Measurements from ENCODE around the gene PLAAT3. TPM values are rescaled to one million over a fixed set of nuclear protein-coding genes. Genes with fewer than 3 reads are reported as not detected.
"Not testable (repeated sequence)": the region's sequence is repeated elsewhere in the genome, so short reads cannot be mapped to it uniquely, and the experiment has no call there.

Gene PLAAT3
- total RNA-seq, 2 donors from 2014 or later, result 111 TPM

DNA sequence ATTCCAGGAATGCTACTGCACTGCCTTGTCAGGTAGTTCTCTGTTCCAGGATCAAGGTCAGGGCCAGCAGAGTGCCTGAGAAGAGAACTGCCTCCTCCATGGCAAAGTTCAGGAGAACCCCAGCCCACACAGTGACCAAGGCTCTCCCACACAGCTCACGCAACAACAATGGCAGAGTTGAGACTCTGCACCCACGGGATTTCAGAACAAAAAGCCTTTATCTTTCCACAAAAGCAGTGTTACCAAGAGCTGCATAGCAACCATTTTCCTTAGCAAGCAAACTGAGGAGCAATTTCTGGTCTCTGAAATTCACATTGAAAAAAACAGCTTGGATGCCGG, 11.1 kb downstream of the PLAAT3 start:
- Histone ChIP-seq H3K27ac (peak overlapping the region; percentile 50 to 74), H3K27me3 (no peaks in the 10 kb centered on the region), H3K9me3 (no peaks in the 10 kb centered on the region), H3K4me1 (peaks cover 0 to 21% of the 10 kb centered on the region in 2 donors), H3K36me3 (peaks cover 5% of the 10 kb centered on the region), H3K4me3 (no peak overlapping the region)
- TF ChIP-seq, protein P1, sequence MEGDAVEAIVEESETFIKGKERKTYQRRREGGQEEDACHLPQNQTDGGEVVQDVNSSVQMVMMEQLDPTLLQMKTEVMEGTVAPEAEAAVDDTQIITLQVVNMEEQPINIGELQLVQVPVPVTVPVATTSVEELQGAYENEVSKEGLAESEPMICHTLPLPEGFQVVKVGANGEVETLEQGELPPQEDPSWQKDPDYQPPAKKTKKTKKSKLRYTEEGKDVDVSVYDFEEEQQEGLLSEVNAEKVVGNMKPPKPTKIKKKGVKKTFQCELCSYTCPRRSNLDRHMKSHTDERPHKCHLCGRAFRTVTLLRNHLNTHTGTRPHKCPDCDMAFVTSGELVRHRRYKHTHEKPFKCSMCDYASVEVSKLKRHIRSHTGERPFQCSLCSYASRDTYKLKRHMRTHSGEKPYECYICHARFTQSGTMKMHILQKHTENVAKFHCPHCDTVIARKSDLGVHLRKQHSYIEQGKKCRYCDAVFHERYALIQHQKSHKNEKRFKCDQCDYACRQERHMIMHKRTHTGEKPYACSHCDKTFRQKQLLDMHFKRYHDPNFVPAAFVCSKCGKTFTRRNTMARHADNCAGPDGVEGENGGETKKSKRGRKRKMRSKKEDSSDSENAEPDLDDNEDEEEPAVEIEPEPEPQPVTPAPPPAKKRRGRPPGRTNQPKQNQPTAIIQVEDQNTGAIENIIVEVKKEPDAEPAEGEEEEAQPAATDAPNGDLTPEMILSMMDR (IDR thresholded peaks at IDR 0.05), result no peak
- DNase-seq (ENCODE audit: low spot score), result peak; percentile 57

GRCh38 chr11:63602290-63603179, 11.7 kb downstream of the PLAAT3 start:
- H3K4me3 ChIP-seq, H3K27me3 ChIP-seq, H3K9me3 ChIP-seq: not testable (repeated sequence)
- Histone ChIP-seq H3K36me3 (peaks cover 11% of the 10 kb centered on the region), H3K27ac (peak overlapping the region; percentile 50 to 74), H3K4me1 (peaks cover 0 to 21% of the 10 kb centered on the region in 2 donors)
- DNase-seq (ENCODE audit: low spot score), result peak; percentile 48

DNA sequence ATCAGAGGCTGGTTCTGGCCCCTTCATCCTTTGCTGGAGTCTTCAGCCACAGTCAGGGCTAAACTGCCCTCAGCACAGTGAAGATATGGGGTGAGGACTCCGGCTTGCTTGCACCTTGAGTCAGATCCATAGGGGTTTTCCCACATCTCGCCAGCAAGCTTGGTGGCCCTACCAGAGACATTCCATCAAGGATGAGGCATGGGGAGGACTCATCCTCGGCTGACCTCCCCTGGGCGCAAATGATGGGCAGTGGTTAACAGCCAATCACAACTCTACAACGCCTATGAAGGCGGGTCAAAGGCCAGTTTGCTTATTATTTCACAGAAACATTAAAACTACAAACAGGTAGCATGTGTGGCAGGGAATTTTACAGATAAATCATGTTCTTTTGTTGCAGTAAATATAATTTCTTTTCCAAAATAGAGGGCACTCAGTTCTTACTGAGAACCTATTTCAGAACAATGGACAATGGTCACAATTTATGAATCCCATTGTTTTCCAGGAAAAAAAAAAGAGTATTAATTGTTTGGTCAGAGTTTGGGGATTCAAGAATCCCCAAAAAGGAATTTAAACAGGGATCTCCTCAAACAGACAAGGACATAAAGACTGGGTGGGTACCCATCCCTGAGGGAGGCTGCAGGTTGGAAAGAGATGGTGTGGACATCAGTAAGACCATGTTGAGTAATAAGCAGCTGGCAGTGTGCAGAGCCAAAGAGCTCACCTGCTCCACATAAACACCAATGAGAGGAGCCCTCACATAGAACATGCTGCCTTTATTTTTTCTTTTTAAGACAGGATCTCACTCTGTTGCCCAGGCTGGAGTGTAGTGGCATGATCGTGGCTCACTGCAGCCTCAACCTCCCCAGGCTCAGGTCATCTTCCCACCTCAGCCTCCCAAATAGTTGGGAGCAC, 14.8 kb downstream of the PLAAT3 start:
- Histone ChIP-seq H3K27me3 (no peaks in the 10 kb centered on the region), H3K4me3 (no peak overlapping the region), H3K27ac (no peak overlapping the region), H3K36me3 (peaks cover 22% of the 10 kb centered on the region), H3K9me3 (no peaks in the 10 kb centered on the region), H3K4me1 (peaks cover 0 to 21% of the 10 kb centered on the region in 2 donors)
- TF ChIP-seq, protein P1 (IDR thresholded peaks at IDR 0.05), result no peak
- DNase-seq (ENCODE audit: low spot score), result no peak

GRCh38 chr11:63598556-63598955, 15.7 kb downstream of the PLAAT3 start:
- no peak overlapping the region for H3K4me3 ChIP-seq
- no peak overlapping the region for H3K27ac ChIP-seq
- H3K27me3 ChIP-seq, result no peaks in the 10 kb centered on the region
- H3K9me3 ChIP-seq, result no peaks in the 10 kb centered on the region
- peaks cover 0 to 17% of the 10 kb centered on the region in 2 donors for H3K4me1 ChIP-seq
- DNase-seq (ENCODE audit: low spot score), result no peak
- TF ChIP-seq, protein P1 (IDR thresholded peaks at IDR 0.05), result no peak
- H3K36me3 ChIP-seq, result peaks cover 30% of the 10 kb centered on the region

DNA sequence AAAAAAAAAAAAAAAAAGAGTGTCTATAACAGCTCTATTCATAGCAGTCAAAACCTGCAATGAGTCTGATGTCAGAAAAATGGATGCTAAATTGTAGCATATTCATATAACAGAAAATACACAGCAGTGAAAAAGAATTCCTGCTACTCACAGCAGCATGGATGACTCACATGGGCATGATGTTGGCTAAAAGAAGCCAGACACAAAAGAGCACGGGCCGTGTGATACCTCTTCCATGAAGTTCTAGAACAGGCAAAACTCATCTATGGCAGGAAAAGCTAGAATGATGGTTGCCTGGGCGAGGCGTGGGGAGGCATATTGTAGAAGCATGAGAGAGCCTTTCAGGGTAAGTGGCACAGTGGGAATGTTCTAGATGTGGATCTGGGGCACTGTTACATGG, 18.9 kb downstream of the PLAAT3 start:
- TF ChIP-seq, protein P1 (IDR thresholded peaks at IDR 0.05), result no peak
- H3K9me3 ChIP-seq, result no peaks in the 10 kb centered on the region
- no peaks in the 10 kb centered on the region for H3K4me1 ChIP-seq
- peaks cover 61% of the 10 kb centered on the region for H3K36me3 ChIP-seq
- H3K27me3 ChIP-seq, result no peaks in the 10 kb centered on the region
- no peak overlapping the region for H3K27ac ChIP-seq
- DNase-seq (ENCODE audit: low spot score), result no peak
- H3K4me3 ChIP-seq, result no peak overlapping the region

DNA sequence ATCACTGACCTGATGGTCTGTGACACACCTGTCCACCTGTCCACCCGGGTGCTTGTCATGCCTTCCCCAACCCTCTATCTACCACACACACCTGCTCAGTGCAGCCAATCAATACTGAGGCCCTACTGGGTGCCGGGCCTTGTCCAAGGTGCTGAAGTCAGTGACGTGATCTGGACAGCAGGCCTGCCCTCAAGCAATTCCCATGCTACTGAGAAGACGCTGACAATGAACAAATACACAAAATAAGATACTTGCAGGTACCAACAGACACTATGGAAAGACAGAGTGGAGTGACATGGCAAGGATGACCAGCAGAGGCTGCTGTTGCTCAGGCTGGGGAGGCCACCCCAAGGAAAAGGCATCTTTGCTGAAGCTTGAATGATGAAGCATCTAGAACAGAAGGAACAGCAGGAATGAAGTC, 21.2 kb downstream of the PLAAT3 start:
- Histone ChIP-seq H3K27me3 (no peaks in the 10 kb centered on the region), H3K4me1 (no peaks in the 10 kb centered on the region), H3K9me3 (no peaks in the 10 kb centered on the region), H3K4me3 (no peak overlapping the region), H3K27ac (no peak overlapping the region), H3K36me3 (peaks cover 77% of the 10 kb centered on the region)
- no peak for DNase-seq (ENCODE audit: low spot score)
- TF ChIP-seq, protein P1 (IDR thresholded peaks at IDR 0.05), result peak in 1 of 2 donors; percentile 51
